ENCODE measurements around the gene B3GNT9. TPM values are rescaled to one million over a fixed set of nuclear protein-coding genes. Genes with fewer than 3 reads are reported as not detected.
"Not testable (repeated sequence)": the region's sequence is repeated elsewhere in the genome, so short reads cannot be mapped to it uniquely, and the experiment has no call there.

Gene B3GNT9
- total RNA-seq, 1 donor from 2014 or later = 13.9 TPM

DNA sequence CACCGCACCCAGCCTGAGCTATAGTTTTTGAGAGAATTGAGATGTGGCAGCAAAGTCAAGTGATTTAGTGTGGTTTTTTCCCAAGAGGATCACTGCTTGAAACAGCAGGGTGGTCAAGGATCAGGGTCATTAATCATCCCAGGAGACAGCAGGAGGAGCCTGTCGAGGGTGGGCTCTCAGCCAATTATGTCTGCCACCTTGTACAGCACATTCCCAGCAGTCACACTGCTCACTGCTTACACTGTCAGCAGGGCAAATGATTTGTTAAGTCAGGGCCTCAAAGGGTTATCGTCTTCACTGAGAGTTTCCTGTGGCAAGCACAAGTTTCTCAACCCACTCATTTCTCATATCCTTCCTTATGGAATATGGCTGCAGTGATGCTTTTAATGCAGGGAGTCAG, 13.2 kb downstream of the B3GNT9 start:
- intact Hi-C loops (cut with DNase I) = no loop called here
- ATAC-seq (no peak), DNase-seq (ENCODE audit: low spot score) (no peak)

DNA sequence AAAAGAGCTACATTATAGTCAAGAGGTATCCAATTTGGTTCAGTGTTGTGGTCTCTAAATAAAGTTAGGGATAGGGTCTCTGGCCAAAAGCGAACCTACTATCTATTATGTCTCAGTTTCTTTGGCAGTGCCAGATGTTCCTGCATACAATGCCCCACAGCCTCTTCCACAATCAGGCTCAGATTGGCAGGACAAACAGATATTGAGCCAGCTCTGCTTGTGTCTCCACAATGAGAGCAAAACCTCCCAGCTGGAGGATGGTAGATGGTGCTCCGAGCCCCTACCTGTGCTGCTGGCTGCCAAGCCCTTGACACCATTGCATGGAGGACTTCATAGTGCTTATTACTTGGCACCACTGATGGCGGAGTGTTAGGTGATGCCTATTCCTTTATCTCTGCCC, 21.4 kb downstream of the B3GNT9 start:
- intact Hi-C loops (cut with DNase I) = no loop called here
- no peak for DNase-seq (ENCODE audit: low spot score)
- no peak for ATAC-seq

DNA sequence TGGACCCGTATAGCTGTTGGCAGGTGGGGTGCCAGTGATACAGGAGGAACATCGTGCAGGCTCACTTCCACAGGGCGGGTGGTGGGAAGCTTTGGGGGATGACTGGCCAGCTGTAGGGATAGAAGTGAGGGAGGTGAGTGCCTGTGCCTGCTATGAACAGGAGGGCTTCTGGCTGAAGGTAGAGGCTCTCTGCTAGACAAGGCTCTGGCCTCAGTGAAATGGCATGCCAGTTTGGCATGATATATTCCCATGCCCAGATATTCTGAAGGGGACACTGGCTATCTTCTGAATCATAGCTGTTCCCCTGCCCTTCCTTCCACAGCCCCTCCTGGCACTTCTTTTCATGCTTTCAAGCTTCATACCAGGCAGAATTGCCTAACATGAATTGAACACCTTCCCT, 21.9 kb downstream of the B3GNT9 start:
- intact Hi-C loops (cut with DNase I) = no loop called here
- no peak for DNase-seq (ENCODE audit: low spot score)
- no peak for ATAC-seq

DNA sequence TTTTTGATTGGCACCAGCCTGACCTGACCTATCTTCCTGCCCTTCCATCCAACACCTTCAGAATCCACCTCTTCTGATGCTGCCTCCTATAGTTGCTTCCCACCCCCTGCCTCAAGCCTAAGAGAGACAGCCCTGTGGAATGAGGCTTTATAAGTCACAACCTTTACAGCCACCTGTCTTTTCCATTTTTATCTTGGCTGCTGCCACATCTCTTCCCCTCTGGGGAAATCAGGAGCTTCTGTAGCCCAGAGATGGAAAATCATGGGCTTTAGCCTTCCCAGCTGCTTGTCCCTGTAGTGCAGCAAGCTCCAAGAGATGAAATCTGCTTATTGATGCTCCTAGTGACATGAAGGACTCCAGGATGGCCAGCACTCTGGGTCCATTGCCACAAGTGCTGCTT, 22.4 kb downstream of the B3GNT9 start:
- intact Hi-C loops (cut with DNase I) = no loop called here
- DNase-seq (ENCODE audit: low spot score) (no peak), ATAC-seq (no peak)

DNA sequence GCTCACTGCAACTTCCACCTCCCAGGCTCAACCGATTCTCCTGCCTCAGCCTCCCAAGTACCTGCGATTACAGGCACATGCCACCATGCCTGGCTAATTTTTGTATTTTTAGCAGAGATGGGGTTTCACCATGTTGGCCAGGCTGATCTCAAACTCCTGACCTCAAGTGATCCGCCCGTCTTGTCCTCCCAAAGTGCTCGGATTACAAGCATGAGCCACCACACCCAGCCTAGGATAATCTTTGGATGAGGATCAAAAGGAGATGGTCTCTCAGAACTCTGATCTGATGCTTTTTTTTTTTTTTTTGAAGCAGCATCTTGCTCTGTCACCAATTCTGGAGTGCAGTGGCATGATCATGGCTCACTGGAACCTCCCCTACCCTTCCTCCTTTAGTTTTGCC, 28.0 kb downstream of the B3GNT9 start:
- intact Hi-C loops (cut with DNase I); ATAC-seq; DNase-seq (ENCODE audit: low spot score): not testable (repeated sequence)

GRCh38 chr16:67120025-67120424, 30.8 kb downstream of the B3GNT9 start:
- DNase-seq (ENCODE audit: low spot score) (no peak), ATAC-seq (no peak)
- intact Hi-C loops (cut with DNase I) = no loop called here

DNA sequence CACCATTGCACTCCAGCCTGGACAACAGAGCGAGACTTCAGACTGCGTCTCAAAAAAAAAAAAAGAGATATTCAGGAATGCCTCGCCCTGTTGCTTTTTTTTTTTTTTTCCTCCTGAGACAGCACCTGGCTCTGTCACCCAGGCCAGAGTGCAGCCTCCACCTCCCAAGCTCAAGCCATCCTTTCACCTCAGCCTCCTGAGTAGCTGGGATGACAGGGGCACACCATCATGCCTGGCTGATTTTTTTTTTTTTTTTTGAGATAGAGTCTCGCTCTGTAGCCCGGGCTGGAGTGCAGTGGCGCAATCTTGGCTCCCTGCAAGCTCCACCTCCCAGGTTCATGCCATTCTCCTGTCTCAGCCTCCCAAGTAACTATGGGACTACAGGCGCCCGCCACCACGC, 33.1 kb downstream of the B3GNT9 start:
- intact Hi-C loops (cut with DNase I) = no loop called here
- ATAC-seq (no peak), DNase-seq (ENCODE audit: low spot score) (no peak)

DNA sequence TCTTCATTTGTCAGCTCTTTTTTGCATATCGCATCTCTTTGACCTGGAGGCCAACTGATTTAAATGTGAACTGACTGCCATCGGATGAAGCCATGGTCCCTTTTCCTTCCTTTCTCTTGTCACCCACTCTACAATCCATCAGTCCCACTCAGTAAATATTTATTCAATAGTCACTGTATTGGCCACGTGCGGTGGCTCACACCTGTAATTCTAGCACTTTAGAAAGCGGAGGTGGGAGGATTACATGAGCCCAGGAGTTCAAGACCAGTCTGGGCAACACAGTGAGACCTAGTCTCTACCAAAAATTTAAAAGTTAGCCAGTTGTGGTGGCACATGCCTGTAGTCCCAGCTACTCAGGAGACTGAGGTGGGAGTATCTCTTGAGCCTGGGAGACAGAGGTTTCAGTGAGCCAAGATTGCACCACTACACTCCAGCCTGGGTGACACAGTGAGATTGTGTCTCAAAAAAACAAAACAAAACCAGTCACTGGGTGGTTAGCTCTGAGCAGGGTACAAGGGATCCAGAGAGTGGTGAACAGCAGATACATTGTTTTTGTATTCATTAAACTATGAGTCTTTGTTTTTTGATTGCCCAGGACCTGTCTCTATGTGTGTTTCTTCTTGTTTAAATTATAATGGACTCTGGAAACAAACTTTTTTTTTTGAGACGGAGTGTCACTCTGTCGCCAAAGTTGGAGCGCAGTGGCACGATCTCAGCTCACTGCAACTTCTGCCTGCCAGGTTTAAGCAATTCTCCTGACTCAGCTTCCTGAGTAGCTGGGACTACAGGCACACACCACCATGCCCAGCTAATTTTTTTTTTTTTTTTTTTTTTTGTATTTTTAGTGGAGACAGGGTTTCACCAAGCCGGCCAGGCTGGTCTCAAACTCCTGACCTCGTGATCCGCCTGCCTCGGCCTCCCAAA, 34.1 kb downstream of the B3GNT9 start:
- intact Hi-C loops (cut with DNase I) = no loop called here
- no peak for DNase-seq (ENCODE audit: low spot score)
- ATAC-seq = no peak

DNA sequence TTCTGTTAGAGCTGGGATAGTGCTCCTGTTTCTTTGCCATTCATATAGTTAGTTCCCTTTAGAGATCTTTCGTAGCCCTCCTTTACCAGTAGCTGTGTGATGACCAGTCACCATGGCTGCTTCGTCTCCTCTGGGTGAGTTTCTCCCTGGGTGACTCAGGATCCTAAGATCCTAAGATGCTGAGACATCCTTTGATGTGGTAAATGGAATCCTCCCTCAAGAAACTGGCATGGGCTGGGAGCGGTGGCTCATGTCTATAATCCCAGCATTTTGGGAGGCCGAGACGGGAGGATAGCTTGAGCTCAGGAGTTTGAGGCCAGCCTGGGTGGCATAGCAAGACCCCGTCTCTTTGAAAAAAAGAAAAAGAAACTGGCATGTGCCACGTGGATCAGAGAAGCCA, 35.2 kb downstream of the B3GNT9 start:
- ATAC-seq = no peak
- DNase-seq (ENCODE audit: low spot score) = no peak
- intact Hi-C loops (cut with DNase I) = no loop called here

DNA sequence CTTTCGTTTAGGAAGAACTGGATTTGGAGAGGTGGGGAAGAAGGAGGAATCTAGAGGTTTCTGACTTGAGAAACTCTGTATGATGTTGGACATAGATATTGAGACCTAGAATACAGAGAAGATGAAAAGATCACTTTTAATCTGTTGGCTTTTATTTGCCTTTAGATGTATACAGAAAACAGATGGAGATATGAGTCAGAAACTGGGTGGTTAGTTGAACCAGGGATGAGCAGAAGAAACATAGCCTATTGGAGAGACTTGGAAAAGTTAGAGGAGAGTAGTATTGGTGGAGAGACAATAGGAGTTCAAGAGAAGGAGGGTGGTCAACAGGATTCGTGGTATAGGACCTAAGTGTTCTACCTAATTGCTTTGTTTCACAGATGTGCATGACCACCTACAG, 36.0 kb downstream of the B3GNT9 start:
- ATAC-seq (no peak), DNase-seq (ENCODE audit: low spot score) (no peak)
- intact Hi-C loops (cut with DNase I) = no loop called here

GRCh38 chr16:67112591-67113399, 38.0 kb downstream of the B3GNT9 start:
- ATAC-seq (no peak), DNase-seq (ENCODE audit: low spot score) (no peak)
- intact Hi-C loops (cut with DNase I) = no loop called here

- ATAC-seq (no peak), DNase-seq (ENCODE audit: low spot score) (no peak)
- intact Hi-C loops (cut with DNase I) = no loop called here
These were observed 38.8 kb downstream of the B3GNT9 start for GRCh38 chr16:67111951-67112444.

- intact Hi-C loops (cut with DNase I) = loop anchor here (5.0 kb wide), 1 partner anchor 612 kb away; no protein-coding TSS in a partner anchor
- ATAC-seq (peak; percentile 97), DNase-seq (ENCODE audit: low spot score) (peak; percentile 96)
These were observed 41.2 kb downstream of the B3GNT9 start, which contains the start of gene PHAF1 for GRCh38 chr16:67109407-67110135. TSS of gene PHAF1 (plus strand) at chr16:67109941. CDS start at chr16:67110176, 235 bp downstream.

DNA sequence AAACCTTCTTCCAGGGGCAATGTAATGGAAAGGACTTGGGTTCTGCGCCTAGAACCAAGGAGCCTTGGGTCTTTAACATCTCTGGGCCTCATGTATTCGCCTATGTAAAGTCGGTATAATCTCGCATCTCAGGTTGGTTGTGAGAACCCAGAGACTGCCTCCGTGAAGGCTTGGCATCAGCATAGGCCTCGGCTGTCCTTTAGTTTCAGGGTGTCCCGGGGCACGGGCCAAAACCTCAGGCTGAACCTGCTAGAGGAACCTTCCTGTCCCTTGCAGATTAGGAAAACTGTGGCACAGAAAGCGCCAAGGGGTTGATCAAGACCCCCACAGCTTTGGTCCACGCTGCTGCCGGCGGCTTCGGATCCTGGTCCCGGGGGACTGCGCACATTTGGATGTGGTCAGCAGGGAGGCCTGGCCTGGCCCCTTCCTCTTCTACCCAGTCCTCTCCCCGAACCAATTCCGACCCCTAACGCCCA, 41.8 kb downstream of the B3GNT9 start:
- peak; percentile 60 for DNase-seq (ENCODE audit: low spot score)
- intact Hi-C loops (cut with DNase I) = loop anchor here (5.0 kb wide), 1 partner anchor 612 kb away; no protein-coding TSS in a partner anchor

DNA sequence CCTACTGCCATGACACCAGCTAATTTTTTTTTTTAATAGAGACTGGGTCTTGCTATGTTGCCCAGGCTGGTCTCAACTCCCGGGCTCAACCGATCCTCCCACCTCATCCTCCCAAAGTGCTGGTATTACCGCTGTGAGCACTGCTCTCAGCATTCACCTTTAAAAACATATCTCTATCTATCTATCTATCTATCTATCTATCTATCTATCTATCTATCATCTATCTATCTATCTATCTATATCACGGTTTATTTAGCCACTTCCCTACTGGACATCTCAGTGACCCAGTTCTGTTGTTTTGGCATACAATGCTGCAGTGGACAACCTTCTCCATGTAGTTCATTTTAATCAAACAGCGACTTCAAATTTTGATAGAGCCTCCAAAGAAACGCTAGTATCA, 42.3 kb downstream of the B3GNT9 start:
- DNase-seq (ENCODE audit: low spot score) = no peak
- no peak for ATAC-seq
- intact Hi-C loops (cut with DNase I) = loop anchor here (5.0 kb wide), 1 partner anchor 611 kb away; no protein-coding TSS in a partner anchor

More for the DNA sequence above, 41.8 kb downstream of the B3GNT9 start:
- ATAC-seq = peak; percentile 19

DNA sequence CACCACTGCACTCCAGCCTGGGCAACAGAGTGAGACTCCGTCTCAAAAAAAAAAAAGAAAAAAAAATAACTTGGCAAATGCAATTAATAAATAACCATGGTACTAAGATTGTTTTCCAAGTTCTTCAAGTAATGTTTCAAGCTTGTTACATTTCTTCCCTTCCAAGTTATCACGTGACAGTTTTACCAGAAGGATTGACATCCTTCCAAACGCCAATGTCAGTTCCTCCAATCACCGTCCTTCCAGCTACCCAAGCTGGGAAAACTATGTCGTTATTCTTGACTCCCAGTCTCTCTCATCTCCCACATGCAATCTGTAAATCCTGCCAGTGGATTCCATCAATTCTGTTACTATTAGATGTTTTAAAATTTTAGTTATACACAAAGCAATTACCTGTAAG, 44.9 kb downstream of the B3GNT9 start:
- no peak for DNase-seq (ENCODE audit: low spot score)
- intact Hi-C loops (cut with DNase I) = loop anchor here (5.0 kb wide), 1 partner anchor 609 kb away; no protein-coding TSS in a partner anchor
- ATAC-seq = peak; percentile 10

DNA sequence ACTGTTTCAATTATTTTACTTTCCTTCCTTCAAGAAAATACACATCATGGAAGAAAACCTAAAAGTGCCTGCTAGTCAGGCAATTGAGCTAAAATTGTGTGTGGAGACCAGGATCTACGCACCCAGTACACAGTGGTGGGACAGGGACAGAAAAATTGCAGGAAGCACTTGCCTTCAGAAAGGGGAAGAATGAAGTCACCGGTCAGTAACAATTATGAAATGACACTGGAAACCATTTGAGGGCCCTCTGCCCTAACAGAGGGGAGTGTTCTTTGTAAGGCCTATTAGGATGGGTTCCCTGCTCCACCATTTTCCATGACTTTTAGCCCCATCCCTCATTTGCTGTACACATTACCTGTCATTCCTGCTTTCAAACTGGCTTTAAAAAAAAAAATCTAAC, 45.6 kb downstream of the B3GNT9 start:
- intact Hi-C loops (cut with DNase I) = loop anchor here (5.0 kb wide), 1 partner anchor 608 kb away; no protein-coding TSS in a partner anchor
- ATAC-seq (no peak), DNase-seq (ENCODE audit: low spot score) (no peak)

- intact Hi-C loops (cut with DNase I) = loop anchor here (5.0 kb wide), 1 partner anchor 608 kb away; no protein-coding TSS in a partner anchor
- no peak for ATAC-seq
- DNase-seq (ENCODE audit: low spot score) = no peak
These were observed 46.0 kb downstream of the B3GNT9 start for GRCh38 chr16:67104845-67105244.

GRCh38 chr16:67104061-67104460, 46.7 kb downstream of the B3GNT9 start:
- DNase-seq (ENCODE audit: low spot score) (no peak), ATAC-seq (no peak)

More at GRCh38 chr16:67104061-67104460, 46.7 kb downstream of the B3GNT9 start:
- intact Hi-C loops (cut with DNase I) = no loop called here

Data from sciatic nerve (tissue), 2 donors.